GM23248 (cell line): ENCODE results near the gene ZMAT5. TPM values are rescaled to one million over a fixed set of nuclear protein-coding genes. Genes with fewer than 3 reads are reported as not detected.

Source experiments
- DNase-seq: peaks from one replicate; pipeline ENCODE4 v3.0.0-alpha.2; 2015
- H2AFZ ChIP-seq: fragments of 200-600 bp; sonication (generic); 2 replicates; pipeline ENCODE4 v1.6.1; 2016; ENCODE audit warnings: antibody characterized with exemption
- H3F3A ChIP-seq: fragments of 200-600 bp; sonication (generic); 2 replicates; pipeline ENCODE4 v1.6.1; 2016; ENCODE audit warnings: mild to moderate bottlenecking, antibody characterized with exemption, mixed run types; ENCODE audit not compliant: insufficient read depth
- H3K27ac ChIP-seq: fragments of 200-600 bp; sonication (generic); 2 replicates; pipeline ENCODE4 v1.5.1; 2016; ENCODE audit warnings: mild to moderate bottlenecking
- H3K27me3 ChIP-seq: fragments of 200-600 bp; sonication (generic); replicated peaks from 2 replicates; pipeline ENCODE4 v1.6.1; 2016; ENCODE audit warnings: mild to moderate bottlenecking; ENCODE audit not compliant: insufficient read depth
- H3K36me3 ChIP-seq: fragments of 200-600 bp; sonication (generic); 2 replicates; pipeline ENCODE4 v1.6.1; 2016; ENCODE audit warnings: low read depth, mild to moderate bottlenecking
- H3K4me1 ChIP-seq: fragments of 200-600 bp; sonication (generic); 2 replicates; pipeline ENCODE4 v1.6.1; 2016; ENCODE audit warnings: mild to moderate bottlenecking; ENCODE audit not compliant: insufficient read depth
- H3K4me2 ChIP-seq: fragments of 200-600 bp; sonication (generic); one replicate; pipeline ENCODE4 v1.6.1; 2016; ENCODE audit warnings: mild to moderate bottlenecking; ENCODE audit not compliant: unreplicated experiment
- H3K4me3 ChIP-seq: fragments of 200-600 bp; sonication (generic); 2 replicates; pipeline ENCODE4 v1.5.1; 2016; ENCODE audit warnings: mild to moderate bottlenecking
- H3K79me2 ChIP-seq: fragments of 200-600 bp; sonication (generic); 2 replicates; pipeline ENCODE4 v1.6.1; 2016; ENCODE audit warnings: mild to moderate bottlenecking; ENCODE audit not compliant: insufficient read depth
- H3K9ac ChIP-seq: fragments of 200-600 bp; sonication (generic); 2 replicates; pipeline ENCODE4 v1.6.1; 2016; ENCODE audit warnings: mild to moderate bottlenecking
- H3K9me2 ChIP-seq: fragments of 200-600 bp; sonication (generic); 2 replicates; pipeline ENCODE4 v1.6.1; 2016; ENCODE audit warnings: mixed run types, mild to moderate bottlenecking, moderate library complexity; ENCODE audit not compliant: insufficient read depth
- H3K9me3 ChIP-seq: fragments of 200-600 bp; sonication (generic); one replicate; pipeline ENCODE4 v1.6.1; 2017; ENCODE audit warnings: low read depth
- H4K20me1 ChIP-seq: fragments of 200-600 bp; sonication (generic); 2 replicates; pipeline ENCODE4 v1.6.0; 2016; ENCODE audit not compliant: insufficient read depth
- EZH2 ChIP-seq: fragments of 200-600 bp; sonication (generic); IDR thresholded peaks from 2 replicates; pipeline ENCODE4 v1.6.1; 2018; ENCODE audit warnings: antibody characterized with exemption, mild to moderate bottlenecking; ENCODE audit not compliant: insufficient read depth, poor library complexity, severe bottlenecking
- EZH2phosphoT487 ChIP-seq: fragments of 200-600 bp; sonication (generic); IDR thresholded peaks from 2 replicates; pipeline ENCODE4 v1.6.1; 2018; ENCODE audit warnings: antibody characterized with exemption, moderate library complexity, mild to moderate bottlenecking, low read depth; ENCODE audit not compliant: insufficient read depth
- WGBS, 2 experiments: methylation state at CpG; one replicate each; pipeline ENCODE4 v1.1.6; 2015 to 2017; ENCODE audit warnings: low lambda C conversion rate in 2 of 2, low coverage in 1 of 2; ENCODE audit errors: missing lambda C conversion rate in 2 of 2; 5-methylcytosine and 5-hydroxymethylcytosine counted together
- in situ Hi-C: fragments of 300-500 bp; cut with MboI; formaldehyde crosslinking; loops from 2 replicates; pipeline ENCODE4 v1.15.0; 2020
- polyA plus RNA-seq: library from polyadenylated mRNA; unstranded; fragments of >200 nt; fragmentation: Nextera tagmentation; extraction: Ambion mirVana; gene quantifications from 2 replicates; pipeline ENCODE4 v1.2.1, GENCODE V29; 2016
- total RNA-seq: library from RNA; depleted of rRNA; stranded (reverse); fragments of >200 nt; shearing (Covaris generic); gene quantifications from 2 replicates; pipeline ENCODE4 v1.2.3, GENCODE V29; 2014

ZMAT5 gene
- total and polyA plus RNA-seq, 2 experiments from 2014 or later = 11.3 to 35.8 TPM

DNA sequence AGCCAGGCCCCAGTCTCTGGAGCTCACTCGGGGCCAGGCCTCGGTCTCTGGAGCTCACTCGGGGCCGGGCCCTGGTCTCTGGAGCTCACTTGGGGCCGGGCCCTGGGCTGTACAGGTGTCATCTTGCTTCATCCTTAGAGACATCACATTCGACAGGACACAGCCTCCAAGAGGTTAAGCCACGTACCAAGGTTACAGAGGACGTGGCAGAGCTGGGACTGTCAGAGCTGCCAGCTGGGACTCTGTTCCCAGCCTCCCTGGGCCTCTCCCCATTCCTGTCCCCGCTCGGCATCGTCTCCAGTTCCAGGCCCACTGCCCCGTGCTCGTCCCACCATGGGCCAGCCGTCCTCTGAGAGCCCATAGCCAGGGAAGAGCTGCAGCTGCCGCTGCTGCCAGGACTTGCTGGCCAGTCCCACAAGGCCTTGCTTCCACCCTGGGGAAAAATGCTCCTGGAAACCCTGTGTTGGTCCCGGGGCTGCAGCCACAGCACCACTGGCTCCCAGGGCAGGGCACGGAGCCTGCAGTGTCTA, 27.4 kb downstream of the ZMAT5 start:
- Histone ChIP-seq H2AFZ (no peak overlapping the region), H3K4me3 (no peak overlapping the region), H3K27me3 (no peaks in the 10 kb centered on the region), H3K4me2 (no peak overlapping the region), H4K20me1 (no peaks in the 10 kb centered on the region), H3F3A (no peaks in the 10 kb centered on the region), H3K9ac (no peak overlapping the region), H3K27ac (no peak overlapping the region), H3K9me2 (no peaks in the 10 kb centered on the region), H3K79me2 (no peaks in the 10 kb centered on the region), H3K9me3 (no peaks in the 10 kb centered on the region), H3K4me1 (no peaks in the 10 kb centered on the region), H3K36me3 (no peaks in the 10 kb centered on the region)
- DNase-seq = no peak
- no peak for TF ChIP-seq EZH2phosphoT487
- TF ChIP-seq EZH2 = no peak
- 88 to 90% methylated on average over 17 of the region's 17 CpGs for WGBS, 2 experiments
- in situ Hi-C loops = no loop called here

DNA sequence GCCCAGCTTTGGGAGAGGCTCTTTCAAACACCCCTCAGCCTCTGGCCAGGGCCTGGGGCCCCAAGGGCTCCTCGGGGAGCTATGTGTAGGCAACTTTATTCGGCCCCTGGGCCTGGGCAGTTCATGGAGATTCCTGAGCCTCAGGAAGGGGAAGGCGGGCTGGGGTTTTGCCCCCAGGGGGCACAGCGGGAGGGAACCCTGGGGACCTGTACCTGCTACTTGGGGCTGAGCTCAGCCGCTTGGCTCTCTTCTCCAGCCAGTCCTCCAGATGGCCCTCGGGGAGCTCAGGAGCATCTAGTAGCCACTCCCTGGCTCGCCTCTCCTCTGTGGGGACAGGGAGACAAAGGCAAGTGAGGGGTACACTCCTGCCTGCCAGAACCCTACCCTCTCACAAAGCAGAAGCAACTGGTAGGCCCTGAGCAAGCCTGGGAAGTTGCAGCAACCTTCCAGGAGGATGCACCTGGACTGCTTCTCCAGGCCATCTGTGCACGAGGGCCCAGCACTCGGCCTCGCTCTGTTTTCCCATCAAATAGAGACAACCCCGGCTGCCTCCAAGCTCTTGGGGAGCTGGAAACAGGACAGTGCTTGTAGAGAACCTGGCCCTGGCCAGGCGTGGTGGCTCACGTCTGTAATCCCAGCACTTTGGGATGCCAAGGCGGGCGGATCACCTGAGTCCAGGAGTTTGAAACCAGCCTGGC, 28.5 kb downstream of the ZMAT5 start:
- in situ Hi-C loops = no loop called here
- Histone ChIP-seq H3K27me3 (no peaks in the 10 kb centered on the region), H3K9me3 (no peaks in the 10 kb centered on the region), H3K79me2 (no peaks in the 10 kb centered on the region), H3F3A (no peaks in the 10 kb centered on the region), H3K4me1 (no peaks in the 10 kb centered on the region), H4K20me1 (no peaks in the 10 kb centered on the region), H3K36me3 (no peaks in the 10 kb centered on the region), H2AFZ (no peak overlapping the region), H3K9ac (no peak overlapping the region), H3K4me3 (no peak overlapping the region), H3K9me2 (no peaks in the 10 kb centered on the region), H3K4me2 (no peak overlapping the region), H3K27ac (no peak overlapping the region)
- DNase-seq = no peak
- no peak for TF ChIP-seq EZH2phosphoT487
- no peak for TF ChIP-seq EZH2
- WGBS, 2 experiments = 92% methylated on average over 15 of the region's 15 CpGs

DNA sequence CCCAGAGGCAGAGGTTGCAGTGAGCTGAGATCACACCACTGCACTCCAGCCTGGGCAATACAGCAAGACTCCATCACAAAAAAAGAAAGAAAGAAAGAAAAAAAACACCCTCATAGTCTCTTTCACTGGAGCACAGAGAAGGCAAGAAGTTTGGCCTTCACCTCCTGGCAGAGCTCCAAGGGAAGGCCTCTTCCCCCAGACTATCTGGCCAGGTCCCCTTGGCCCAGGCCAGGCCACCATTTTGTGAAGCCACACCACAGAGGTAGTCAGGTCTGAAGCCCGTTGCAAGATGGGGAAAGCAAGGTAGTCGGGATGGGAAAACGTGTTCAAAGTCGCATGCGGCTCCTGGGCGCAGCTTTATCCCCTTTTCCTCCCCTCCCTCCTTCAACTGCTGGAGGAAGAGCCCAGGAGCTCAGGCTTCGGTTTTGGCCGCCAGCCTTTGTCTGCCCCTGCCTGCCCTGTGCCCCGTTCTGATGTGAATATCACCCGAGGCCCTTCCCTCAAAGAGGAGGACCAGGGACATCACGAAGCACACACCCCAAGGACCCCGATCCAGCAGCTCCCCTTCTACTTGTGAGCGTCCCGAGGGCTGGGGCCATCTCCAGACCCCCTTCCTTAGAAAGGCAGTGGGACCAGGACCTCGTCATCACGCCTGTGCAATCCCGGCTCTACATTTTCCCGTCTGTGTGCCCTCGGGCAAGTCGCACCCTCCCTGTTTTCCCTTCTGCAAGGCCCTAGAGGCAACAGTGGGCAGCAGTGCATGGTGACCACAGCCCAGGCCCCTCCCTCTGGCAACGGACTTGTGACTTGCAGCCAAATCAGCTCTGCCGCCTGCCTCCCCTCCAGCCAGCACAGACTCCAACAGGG, 29.3 kb downstream of the ZMAT5 start:
- no peaks in the 10 kb centered on the region for H4K20me1 ChIP-seq
- no peak overlapping the region for H3K4me3 ChIP-seq
- no peaks in the 10 kb centered on the region for H3F3A ChIP-seq
- H3K4me2 ChIP-seq = no peak overlapping the region
- H3K36me3 ChIP-seq = no peaks in the 10 kb centered on the region
- no peaks in the 10 kb centered on the region for H3K4me1 ChIP-seq
- in situ Hi-C loops = no loop called here
- H2AFZ ChIP-seq = no peak overlapping the region
- H3K27ac ChIP-seq = no peak overlapping the region
- H3K9me3 ChIP-seq = no peaks in the 10 kb centered on the region
- DNase-seq = no peak
- 88 to 90% methylated on average over 20 to 22 of the region's 22 CpGs for WGBS, 2 experiments
- TF ChIP-seq EZH2 = no peak
- TF ChIP-seq EZH2phosphoT487 = no peak
- H3K9me2 ChIP-seq = no peaks in the 10 kb centered on the region
- no peak overlapping the region for H3K9ac ChIP-seq
- H3K79me2 ChIP-seq = no peaks in the 10 kb centered on the region
- H3K27me3 ChIP-seq = no peaks in the 10 kb centered on the region

DNA sequence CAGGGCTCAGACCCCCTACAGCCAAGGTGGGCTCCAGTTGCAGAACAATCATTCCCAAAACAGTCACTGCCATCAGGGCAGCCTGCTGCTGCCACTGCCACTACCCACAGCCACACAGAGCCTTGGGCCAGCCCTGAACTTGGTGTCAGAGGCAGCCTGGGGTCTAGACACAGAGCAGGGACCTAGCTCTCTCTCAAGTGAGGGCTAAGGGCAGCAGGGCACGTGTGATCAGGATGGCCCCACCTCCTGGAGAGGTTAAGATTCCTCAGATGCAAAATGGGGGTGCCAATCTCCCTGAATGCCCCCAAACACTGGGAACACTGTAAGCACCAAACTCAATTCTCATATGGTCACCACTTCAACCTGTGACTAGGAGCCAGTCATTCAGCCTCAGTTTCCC, 31.4 kb downstream of the ZMAT5 start:
- TF ChIP-seq EZH2phosphoT487 = no peak
- TF ChIP-seq EZH2 = no peak
- H2AFZ ChIP-seq = no peak overlapping the region

More for the DNA sequence above, 31.4 kb downstream of the ZMAT5 start:
- WGBS, 2 experiments = 80 to 93% methylated on average over 1 of the region's 1 CpG
- H3K4me1 ChIP-seq = no peaks in the 10 kb centered on the region
- H3K9me3 ChIP-seq = no peaks in the 10 kb centered on the region
- no peak overlapping the region for H3K4me2 ChIP-seq
- H4K20me1 ChIP-seq = no peaks in the 10 kb centered on the region
- no peak overlapping the region for H3K9ac ChIP-seq
- no peak overlapping the region for H3K4me3 ChIP-seq
- H3K27me3 ChIP-seq = no peaks in the 10 kb centered on the region
- H3K27ac ChIP-seq = no peak overlapping the region
- no peak for DNase-seq
- H3K9me2 ChIP-seq = no peaks in the 10 kb centered on the region
- H3F3A ChIP-seq = no peaks in the 10 kb centered on the region
- H3K36me3 ChIP-seq = no peaks in the 10 kb centered on the region
- H3K79me2 ChIP-seq = no peaks in the 10 kb centered on the region
- in situ Hi-C loops = no loop called here
